GM18507 (cell line): ENCODE measurements around the gene ANKS1B.

Source experiments
- DNase-seq: peaks from one replicate; pipeline ENCODE4 v3.0.0; 2011; ENCODE audit warnings: low read depth; ENCODE audit not compliant: insufficient read length; ENCODE audit errors: extremely low spot score
- FAIRE-seq: peaks from 2 replicates; lab custom pipeline; 2011; peaks lifted over from hg19 to GRCh38; lab: Jason Lieb, UNC

The ANKS1B gene

DNA sequence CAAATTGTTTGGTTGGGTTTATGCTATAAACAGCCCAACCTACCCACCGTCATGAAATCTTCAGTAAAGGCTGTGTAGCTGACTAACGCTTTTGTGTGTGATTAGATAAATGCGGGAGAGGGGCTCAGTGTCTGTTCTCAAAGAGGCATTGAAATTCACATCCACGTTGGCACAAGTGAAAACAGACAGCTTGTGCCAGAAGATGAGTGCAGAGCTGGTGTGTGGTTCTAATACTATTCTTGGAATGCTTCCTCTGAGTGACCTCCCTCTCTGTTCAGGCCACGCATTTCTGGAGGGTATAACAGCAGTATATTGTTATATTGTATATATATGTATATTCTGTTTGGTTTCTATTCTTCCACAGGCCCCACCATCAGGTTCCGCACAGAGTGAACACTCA, 1075.9 kb downstream of the ANKS1B start:
- DNase-seq (no peak), FAIRE-seq (no peak)

DNA sequence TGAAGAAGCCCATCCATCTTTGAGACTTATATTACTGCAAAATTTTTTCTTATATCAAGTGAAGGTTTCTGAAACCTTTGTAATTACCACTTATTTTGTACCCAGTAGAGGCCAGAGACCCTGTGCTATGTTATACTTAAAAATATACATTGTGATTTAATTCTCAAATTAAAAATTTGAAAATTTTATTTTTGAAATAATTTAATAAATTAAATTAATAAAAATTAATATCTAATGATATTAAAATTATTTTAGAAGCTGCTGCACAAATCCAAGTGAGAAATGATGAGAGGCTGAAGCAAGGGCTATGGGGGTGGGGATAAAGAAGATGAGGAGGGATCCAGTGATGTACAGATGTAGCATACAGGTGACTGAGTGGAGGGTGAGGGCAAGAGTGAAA, 1080.9 kb downstream of the ANKS1B start:
- DNase-seq (no peak), FAIRE-seq (no peak)

DNA sequence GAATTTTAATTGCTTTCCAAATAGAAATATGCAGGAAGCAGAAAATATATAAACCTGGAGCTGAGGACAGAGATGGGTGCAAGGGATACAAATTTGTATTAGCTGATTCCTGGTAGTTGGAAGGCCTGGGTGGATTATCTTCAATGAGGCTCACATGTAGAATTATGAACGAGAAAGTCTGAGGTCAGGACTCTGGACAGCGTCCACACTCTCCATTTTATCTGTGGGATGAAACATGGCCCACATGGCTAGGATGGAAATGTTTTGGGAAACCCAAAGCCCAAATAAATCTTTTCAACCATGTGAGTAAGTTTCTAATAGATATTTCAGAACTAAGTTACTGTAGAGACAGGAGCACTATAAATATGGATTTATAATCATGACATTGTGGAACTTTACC, 1083.5 kb downstream of the ANKS1B start:
- no peak for DNase-seq
- FAIRE-seq, result no peak

DNA sequence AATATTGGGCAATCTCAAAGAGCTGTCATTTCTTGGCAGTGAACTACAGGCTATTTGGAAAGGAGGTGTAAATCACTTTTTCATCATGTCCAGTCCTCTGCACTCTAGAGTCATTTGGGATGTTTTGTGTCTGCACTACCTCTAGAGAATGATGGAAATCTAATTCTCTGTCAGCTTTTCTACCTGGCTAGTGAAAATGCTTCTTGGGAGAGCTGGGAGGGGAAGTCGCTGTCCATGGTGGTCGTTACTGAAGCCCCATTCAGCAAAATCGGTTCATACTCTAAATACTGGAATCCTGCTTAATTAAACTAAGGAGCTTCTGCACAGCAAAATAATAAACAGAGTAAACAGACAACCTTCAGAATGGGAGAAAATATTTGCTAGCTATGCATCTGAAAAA, 1087.8 kb downstream of the ANKS1B start:
- no peak for FAIRE-seq

DNA sequence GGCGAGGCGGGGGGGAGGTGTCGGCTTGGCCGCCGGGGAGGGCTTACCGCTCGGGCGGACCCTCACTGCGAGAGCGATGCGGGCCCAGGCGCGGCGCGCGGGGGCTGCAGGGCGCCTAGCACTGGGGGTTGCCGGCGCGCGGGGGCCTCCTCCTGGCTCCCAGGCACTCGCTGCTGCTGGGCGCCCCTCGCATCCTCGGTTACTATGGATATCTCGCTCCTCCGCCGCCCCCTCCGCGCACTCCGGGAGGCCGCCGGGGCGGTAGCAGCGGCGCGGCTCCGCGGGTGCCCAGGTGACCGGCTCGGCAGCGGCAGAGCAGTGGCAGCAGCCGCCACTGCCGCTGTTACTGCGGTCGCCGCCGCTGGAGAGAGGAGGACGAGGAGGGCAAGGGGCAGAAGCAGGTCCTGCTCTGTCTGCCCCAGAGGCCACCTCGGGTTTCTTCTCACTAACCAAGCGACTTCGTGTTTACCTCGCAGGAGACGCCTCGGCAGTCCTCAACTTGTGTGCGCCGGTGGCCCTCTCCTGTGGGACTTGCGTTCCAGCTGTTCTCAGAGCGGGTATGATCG, 1089.6 kb downstream of the ANKS1B start:
- no peak for FAIRE-seq
- no peak for DNase-seq

More for the DNA sequence above, 1087.8 kb downstream of the ANKS1B start:
- DNase-seq, result no peak

DNA sequence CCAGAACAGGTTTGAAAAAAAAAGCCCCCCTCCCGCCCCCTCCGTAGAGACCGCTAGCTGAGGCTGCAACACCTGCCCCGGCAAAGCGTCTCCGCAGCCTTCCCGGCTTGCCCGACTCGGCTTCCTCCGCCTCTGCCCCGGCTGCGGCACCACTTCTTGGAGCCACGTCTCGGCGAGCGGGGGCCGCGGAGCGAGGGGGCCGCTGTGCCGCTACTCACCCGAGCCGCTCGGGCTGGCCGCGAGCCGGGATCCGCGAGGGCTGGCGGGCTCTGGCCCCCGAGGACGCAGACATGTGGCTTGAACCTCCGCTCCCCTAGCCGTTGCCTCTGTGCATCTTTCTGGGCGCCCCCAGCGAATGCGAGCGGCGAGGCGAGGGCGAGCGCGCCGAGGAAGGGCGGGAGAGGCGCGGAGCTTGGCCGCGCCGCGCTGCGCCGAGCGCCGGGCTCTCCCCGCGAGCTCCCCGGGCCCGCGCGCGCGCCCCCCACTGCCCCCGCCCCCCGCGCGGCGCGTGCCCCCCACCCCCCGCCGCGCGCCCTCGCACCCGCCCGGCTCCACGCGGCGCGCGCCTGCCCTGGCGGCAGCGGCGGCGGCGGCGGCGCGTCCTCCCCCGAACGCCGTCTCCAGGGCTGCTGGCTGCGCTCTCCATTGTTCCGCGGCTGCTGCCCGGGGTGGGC, 1090.2 kb downstream of the ANKS1B start:
- no peak for DNase-seq
- FAIRE-seq, result no peak

DNA sequence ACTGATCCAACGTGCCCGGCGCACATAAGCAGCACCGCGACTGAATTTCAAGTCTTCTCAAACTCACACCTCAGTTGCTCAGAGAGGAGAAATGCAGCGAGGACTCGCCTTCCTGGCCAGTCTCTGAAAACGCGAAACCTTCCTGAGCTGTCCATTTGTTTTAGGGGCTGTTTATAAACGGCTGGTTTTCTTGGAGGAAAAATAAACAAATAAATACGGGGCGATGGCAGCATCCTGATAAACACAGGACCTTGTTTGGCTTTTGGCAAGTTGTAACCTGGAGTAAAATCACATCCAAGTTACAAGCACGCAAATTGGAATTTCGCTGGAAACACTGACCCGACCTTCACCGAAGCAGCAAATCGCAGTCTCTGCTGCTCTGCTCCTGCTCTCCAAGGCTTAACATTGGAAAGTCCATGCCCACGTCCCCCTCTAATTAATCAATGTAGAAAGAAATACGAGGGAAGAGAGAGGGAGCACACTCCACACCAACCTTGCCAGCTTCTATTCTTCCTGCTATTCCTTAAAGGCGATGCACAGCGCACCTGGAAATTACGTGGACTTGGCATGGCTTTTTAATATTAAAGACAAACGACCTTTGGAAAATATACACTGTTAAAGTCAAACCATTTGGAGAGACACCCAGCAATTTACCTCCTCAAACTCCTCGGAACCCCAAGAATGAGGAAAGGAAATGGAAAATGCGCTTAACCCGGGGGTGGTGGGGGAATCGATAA, 1090.9 kb downstream of the ANKS1B start:
- DNase-seq (no peak), FAIRE-seq (no peak)

DNA sequence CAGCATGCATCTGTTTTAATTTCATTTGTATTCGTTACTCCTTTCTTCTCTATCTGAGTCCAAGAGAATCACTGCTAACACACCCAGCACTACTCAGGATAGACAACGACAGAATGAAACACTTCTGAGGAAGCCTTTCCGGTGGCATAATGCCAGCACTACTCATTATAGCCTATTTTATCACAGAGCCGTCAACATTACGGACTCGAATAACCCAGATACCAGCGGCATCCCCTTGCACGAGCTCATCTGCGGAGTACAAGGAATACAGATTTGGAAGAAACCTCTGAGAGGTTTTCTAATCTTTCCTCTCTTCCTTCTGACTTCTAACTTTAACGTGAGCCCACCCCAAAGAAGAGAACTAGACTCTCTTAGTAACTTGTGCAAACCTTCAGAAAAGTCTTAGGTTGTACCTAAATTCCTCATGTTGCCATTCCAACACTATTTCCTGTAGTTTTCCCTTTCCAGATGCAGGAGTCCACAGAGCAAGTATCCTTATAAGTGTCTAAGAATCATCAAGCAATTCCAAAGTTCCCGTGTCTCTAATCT, 1091.5 kb downstream of the ANKS1B start:
- FAIRE-seq, result no peak
- DNase-seq, result no peak

DNA sequence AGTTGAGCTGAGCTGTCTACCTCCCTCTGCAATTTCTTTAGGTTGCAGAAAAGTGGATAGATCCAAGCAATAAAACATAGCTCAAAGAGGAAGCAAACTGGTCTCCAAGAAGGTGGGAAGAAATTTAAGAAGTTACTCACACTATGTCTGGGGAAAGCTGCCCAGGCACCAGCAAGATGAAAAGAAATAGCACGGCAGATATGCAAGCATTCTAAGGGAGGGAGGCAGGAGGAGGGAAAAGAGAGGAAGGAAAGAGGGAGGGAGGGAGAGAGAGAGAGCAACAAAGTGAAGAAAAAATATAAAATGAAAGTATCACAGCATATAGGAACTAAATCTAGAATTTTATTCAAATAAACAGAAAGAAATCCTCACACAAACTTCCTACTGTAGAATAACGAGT, 1099.0 kb downstream of the ANKS1B start:
- FAIRE-seq (no peak), DNase-seq (no peak)

DNA sequence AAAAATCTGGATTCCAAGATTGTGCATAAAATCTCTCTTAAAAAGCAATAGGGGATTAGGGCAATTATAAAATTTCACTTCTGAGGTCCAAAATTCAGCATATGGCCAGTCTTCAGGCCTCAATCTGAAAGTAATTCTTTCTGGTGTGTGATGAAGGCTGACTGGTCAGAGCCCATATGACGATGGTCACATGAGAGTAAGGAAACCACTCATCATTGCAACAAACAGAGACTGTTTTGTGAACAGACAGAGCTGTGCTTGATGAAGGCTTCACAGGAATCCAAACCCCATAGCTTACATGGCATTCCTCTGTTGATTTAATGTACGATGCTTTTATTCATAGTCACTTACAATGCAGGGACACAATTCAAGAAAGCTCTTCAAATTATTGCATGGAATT, 1101.5 kb downstream of the ANKS1B start:
- FAIRE-seq (no peak), DNase-seq (no peak)

DNA sequence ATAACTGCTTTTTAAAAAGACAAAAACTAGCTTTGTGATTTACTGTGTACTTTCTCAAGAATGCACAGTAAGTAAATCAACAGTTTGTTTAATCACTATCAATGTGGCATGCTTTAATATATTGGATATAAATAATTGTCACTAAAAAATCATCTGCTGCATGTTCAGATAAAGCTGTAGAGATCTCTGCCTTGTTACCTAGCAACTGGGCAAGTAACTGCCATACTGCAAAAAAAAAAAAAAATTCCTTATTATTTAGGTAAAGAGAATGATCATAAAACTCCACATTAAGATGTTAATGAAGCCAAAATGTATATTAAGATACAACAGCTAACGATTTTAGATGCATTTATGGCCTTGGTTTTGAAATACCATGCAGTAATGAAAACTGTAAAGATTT, 1102.2 kb downstream of the ANKS1B start:
- DNase-seq (no peak), FAIRE-seq (no peak)

DNA sequence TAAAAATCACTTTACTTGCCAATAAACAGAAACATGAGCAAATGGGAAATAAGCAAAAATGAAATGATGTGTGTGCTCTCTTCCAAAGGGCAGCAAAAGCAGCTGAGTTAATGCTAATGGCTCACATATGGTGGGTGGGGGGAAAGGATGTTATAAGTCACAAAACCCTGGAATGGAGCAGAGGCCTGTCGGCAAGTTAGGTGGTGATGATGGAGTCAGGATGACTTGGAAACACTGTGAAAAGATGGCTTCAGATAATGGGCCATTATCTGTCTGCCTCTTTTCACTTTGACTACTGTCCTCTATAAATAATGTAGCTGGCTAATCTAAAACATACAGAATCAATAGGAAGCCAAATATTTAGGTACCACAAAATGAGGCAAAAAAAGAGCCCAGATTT, 1111.0 kb downstream of the ANKS1B start:
- DNase-seq (no peak), FAIRE-seq (no peak)

DNA sequence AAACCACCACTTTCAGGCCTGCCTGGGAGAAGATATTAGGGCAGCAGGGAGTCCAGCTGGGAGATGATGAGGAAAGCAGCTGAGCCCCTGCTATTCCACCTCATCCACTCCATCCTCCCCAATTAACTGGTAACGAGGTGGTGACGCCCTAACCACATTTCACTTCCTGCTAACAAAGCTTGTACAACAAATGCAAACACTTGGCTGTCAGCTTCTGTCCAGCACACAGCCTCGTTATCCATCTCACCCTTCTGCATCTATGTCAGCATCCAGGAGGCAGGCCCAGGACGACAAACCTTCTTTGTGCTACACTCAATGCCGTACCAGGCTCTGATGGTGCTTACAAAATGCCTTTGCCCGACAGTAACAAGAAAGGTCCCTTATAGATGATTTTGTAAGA, 1114.2 kb downstream of the ANKS1B start:
- FAIRE-seq (no peak), DNase-seq (no peak)

DNA sequence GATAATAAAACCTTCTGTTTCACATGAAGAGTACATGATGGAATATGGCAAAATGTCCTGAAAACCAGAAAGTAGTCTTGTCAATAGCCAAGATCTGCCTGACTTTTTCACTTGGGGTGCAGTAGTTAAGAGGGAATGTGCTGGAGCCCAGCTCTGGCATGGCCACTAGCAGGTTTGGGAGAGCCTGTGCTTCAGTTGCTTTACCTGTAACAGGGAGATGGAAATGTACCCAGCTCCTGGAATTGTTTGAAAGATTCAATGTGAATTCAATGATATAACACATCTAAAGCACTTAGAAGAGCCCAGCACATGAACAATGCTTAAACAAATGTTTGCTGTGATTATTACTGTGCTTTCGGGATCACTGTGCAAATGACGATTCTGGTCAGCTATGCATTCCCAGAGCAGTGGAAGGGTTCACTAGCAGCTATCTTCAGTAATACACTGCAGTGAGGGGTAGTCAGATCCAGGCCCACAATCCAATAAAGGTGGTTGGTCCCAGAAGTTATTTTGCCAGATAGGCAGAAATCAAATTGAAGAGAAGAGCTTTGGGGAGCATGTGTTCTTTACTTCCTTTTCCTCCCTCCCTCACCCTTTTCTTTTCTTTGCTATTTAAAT, 1114.7 kb downstream of the ANKS1B start:
- DNase-seq (no peak), FAIRE-seq (no peak)

DNA sequence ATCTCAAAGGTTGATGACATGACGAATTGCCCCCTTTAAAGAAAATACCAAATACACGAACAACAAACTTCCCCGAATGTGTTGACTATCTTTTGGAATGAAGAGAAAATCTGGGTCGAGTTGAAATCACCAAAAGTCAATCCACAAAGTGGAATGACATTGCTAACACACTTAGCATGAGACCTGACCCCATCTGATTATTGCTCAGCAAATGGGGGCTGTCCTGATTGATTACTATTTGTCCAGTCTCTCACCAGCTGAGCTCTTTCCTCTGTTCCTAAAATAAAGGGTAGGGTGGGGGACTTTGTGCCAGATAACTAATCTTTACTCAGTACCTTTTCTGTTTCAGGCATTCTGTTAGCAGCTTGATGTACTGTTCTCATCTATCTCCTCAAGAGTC, 1116.2 kb downstream of the ANKS1B start:
- DNase-seq (no peak), FAIRE-seq (no peak)

DNA sequence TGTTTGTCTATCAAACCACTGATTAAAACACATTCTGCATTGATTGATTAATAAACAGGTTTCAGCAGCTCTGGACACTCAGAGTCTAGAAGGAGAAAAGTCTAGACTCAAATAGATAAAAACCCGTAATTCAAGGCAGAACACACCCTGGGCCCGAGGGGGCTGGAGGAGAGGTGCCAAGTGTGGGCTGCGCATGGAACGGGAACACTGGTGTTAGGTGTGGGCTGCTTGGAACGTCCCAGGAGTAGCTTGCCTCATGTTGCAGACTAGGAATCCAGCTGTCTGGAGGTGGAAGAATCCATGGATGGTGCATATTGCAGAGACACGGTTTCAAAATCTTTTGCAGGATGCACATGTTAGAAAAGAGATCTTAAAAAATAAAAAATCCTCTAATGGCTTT, 1116.7 kb downstream of the ANKS1B start:
- FAIRE-seq, result no peak
- no peak for DNase-seq

DNA sequence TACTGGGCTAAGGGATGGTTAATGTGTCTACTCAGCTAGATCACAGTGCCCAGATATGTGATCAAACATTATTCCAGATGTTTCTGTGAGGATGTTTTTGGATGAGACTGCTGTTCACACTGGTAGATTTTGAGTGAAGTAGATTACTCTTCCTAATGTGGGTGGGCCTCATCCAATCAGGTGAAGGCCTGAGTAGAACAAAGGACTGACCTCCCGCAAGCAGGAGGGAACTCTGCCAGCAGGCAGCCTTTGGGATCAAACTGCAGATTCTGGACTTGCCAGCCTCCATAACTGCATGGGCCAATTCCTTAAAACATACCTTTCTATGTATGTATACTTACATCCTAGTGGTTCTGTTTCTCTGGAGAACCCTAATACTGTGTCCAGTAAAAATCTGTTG, 1120.4 kb downstream of the ANKS1B start:
- FAIRE-seq, result no peak
- no peak for DNase-seq

DNA sequence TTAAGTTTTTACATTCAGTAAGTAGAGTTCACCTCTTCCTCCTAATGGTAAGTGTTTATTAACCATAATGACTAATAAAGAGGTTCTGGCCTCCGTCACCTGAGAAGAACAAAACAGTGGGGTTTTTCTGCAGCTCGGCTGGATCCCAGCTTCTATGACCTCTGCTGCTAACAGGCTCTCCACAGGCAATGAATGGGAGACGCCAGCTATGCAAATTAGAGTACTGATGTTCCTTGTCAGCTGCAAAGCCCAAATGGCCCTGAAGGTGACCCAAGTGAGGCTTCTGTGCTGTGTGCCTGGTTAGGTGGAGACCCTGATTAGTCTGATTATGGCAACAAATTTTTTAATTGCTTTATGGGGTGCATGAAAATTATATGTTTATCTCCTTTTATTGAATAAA, 1121.6 kb downstream of the ANKS1B start:
- FAIRE-seq (no peak), DNase-seq (no peak)

DNA sequence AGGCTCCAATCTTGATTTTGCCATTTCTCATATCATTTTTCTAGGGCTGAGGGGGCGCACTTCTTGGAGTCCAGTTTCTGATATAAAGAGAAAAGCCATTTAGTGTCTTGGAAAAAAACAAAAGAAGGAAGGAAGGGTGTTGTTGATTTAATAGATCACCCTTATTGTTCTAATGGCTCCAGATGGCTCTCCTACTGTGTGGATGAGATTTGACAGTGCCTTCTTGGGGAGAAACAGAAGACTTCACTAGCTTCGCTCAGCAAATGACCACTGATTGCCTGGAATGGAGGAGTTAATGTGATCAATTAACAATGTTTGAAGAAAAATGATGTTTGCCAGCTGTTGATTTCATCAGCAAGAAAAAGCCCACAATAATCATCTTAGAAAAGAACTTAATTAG, 1123.5 kb downstream of the ANKS1B start:
- FAIRE-seq, result no peak
- no peak for DNase-seq

DNA sequence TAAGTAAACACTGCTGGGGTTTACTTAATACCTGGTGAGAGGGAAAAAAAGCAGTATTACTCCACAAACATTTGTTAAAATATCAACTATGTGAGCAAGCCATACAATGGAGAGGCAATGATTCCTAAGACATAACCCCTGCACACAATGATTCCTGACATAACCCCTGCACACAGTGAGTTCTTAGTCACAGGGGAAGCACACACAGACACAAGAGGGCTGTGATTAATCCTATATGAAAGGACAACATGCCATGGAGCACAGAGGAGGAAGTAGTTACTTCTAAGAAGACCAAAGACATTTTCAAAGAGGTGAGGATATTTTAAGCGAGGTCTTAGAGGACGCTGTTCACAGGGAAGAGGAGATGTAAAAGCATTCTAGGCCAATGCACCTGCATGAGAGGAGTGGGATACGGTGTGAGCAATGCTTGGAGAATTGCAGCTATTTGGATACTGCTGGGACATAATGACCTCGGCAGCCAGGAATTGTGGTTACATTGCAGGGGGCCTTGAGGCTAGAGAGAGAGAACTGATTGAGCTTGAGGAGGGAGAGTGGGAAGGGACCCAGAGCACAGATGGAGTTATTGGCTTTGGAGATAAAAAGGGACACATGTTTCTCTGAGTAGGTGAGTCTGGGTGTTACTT, 1127.7 kb downstream of the ANKS1B start:
- DNase-seq, result no peak
- no peak for FAIRE-seq
